SK-N-MC (cell line): ENCODE results near the gene CCDC13.

ENCODE experiments used
- DNase-seq: peaks from one replicate; pipeline ENCODE4 v3.0.0-alpha.2; 2011; ENCODE audit warnings: low read depth, low spot score
- H3K27ac ChIP-seq: fragments of 200-600 bp; sonication (generic); 2 replicates; pipeline ENCODE4 v1.5.1; 2016; ENCODE audit warnings: mixed run types
- H3K36me3 ChIP-seq: fragments of 200-600 bp; sonication (generic); 2 replicates; pipeline ENCODE4 v1.6.1; 2017; ENCODE audit warnings: antibody characterized with exemption, low read length, mixed read lengths; ENCODE audit not compliant: insufficient read depth
- H3K4me3 ChIP-seq: fragments of 200-600 bp; sonication (generic); 2 replicates; pipeline ENCODE4 v1.5.1; 2016
- H3K9ac ChIP-seq: fragments of 200-600 bp; sonication (generic); 2 replicates; pipeline ENCODE4 v1.8.0; 2017; ENCODE audit warnings: mixed run types, mixed read lengths; ENCODE audit not compliant: insufficient read length
- H3K9me3 ChIP-seq: fragments of 200-600 bp; sonication (generic); 2 replicates; pipeline ENCODE4 v1.6.1; 2017; ENCODE audit warnings: low read depth, mild to moderate bottlenecking, antibody characterized with exemption, low read length, moderate library complexity, mixed read lengths
- EZH2 ChIP-seq: fragments of 200-600 bp; sonication (generic); IDR thresholded peaks from one replicate; pipeline ENCODE4 v1.6.1; 2017; ENCODE audit warnings: antibody characterized with exemption
- FOXP2 ChIP-seq: optimal IDR thresholded peaks from 2 replicates; pipeline ENCODE3; 2011; ENCODE audit warnings: mild to moderate bottlenecking, moderate library complexity; ENCODE audit not compliant: insufficient read depth; ENCODE audit errors: extremely low read length, control extremely low read depth
- POLR2AphosphoS5 ChIP-seq: IDR thresholded peaks from 2 replicates; pipeline ENCODE4 v1.6.1; 2012; ENCODE audit warnings: mild to moderate bottlenecking, low read depth, low read length, borderline replicate concordance

Gene CCDC13

DNA sequence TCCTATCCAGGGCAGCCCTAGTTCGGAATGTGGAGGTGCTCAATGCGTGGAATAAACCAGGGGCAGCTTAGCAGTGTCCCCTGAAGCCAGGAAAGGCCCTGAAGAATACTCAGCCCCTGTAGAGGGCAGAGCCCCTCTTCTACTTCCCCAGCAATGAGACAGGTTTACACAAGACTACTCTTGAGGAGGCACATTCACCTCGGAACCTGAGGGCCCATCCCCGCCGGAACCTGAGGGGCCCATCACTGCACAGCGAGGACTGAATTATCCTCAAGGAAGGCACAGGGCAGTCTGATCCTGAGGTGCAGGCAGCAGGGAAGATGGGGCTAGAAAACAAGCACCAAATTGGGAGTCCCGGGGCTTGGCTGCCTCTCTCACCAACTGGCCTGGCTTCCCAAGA, 22.2 kb downstream of the CCDC13 start:
- DNase-seq = no peak
- Histone ChIP-seq H3K4me3 (no peak overlapping the region), H3K9ac (no peak overlapping the region), H3K27ac (no peak overlapping the region), H3K36me3 (no peaks in the 10 kb centered on the region), H3K9me3 (no peaks in the 10 kb centered on the region)
- TF ChIP-seq EZH2 (no peak), FOXP2 (no peak), POLR2AphosphoS5 (no peak)

DNA sequence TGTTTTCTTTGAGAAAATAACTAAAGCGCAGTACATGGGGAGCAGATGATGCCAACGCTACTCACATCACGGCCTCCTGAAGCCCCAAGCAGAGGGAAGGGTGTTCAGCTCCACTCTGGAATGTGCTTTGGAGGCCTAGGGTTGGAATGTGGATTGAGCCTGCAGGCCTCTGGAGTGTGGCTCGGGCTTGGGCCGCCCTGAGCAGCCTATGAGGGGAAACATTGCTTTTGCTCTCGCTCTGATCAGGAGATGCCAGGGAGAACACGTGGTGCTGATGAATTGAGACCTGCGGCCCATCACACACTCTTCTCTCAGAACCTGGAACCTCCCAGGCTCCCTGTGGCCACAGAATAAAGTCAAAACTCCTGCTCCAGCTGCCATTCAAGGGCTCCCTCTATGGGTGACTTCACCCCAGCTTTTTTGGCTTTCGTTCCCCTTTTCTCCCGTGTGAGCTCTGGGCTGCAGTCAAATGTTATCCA, 23.3 kb downstream of the CCDC13 start:
- H3K36me3 ChIP-seq = no peaks in the 10 kb centered on the region
- no peak for TF ChIP-seq POLR2AphosphoS5
- no peak for TF ChIP-seq FOXP2
- TF ChIP-seq EZH2 = no peak
- no peak for DNase-seq
- no peak overlapping the region for H3K9ac ChIP-seq
- no peak overlapping the region for H3K4me3 ChIP-seq
- no peak overlapping the region for H3K27ac ChIP-seq
- no peaks in the 10 kb centered on the region for H3K9me3 ChIP-seq

DNA sequence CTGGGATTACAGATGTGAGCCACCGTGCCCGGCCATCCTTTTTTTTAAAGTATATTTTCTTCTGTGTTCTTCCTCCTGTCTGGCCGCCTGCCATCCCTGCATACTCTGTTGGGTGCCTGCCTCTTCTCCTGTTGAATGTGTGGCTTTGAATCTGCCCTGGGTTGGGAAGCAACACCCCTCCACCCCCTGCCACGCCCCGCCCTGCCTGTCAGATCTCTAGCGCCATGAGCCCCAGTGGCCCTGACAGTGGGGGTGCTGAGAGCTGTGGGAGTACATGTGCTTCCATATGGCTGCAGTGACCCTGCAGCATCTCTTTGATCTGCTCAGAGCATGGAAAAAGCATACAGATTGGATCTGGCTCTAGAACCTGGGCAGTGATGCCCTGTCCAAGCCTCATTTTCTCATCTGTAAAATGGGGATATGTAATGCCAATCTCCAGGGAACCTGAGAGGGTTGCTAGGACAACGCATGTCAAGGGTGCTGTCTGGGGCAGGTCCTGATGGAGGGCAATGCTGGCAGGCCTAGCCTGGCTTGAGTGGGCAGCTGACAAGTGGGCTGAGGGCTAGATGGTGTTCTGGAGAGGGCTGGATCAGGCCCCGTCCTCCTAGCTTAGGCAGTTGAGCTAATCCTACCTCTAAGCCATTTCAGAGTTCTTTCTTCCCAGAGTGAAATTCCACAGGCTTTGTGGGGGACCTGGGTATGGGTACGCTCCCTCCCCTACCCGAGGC, 23.9 kb downstream of the CCDC13 start:
- H3K27ac ChIP-seq = no peak overlapping the region
- no peak overlapping the region for H3K4me3 ChIP-seq
- H3K9ac ChIP-seq = no peak overlapping the region
- no peak for TF ChIP-seq POLR2AphosphoS5
- TF ChIP-seq FOXP2 = no peak
- TF ChIP-seq EZH2 = no peak
- H3K36me3 ChIP-seq = no peaks in the 10 kb centered on the region
- DNase-seq = no peak
- no peaks in the 10 kb centered on the region for H3K9me3 ChIP-seq

DNA sequence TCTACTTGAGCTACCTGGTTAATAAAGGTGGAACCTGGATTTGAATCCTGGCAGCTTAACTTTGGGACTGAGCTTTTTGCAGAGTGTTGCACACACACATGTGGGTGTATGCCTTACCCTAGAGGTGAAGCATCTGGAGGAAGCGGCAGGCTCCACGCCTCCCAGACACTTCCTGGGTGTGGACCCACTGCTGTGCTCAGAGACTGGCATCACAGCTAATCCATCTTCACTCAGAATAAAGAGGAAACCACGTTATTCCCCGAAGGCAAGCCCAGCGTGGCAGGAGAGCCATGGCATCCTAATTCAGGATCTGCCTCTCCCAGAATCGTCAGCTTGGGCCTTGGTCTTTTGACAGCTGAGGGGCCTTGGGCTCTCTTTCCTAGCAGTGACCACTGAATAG, 25.5 kb downstream of the CCDC13 start:
- H3K9ac ChIP-seq = no peak overlapping the region
- peak; percentile 44 for DNase-seq
- H3K36me3 ChIP-seq = no peaks in the 10 kb centered on the region
- H3K27ac ChIP-seq = peak overlapping the region; percentile 36; the same call in 1 of the 2 replicates
- no peaks in the 10 kb centered on the region for H3K9me3 ChIP-seq
- TF ChIP-seq FOXP2 = no peak
- TF ChIP-seq POLR2AphosphoS5 = peak; percentile 28; the same call in 1 of the 2 replicates
- 0 out of 2 replicates have a peak overlapping the region, but pooled peaks have one; percentile 25 for H3K4me3 ChIP-seq

DNA sequence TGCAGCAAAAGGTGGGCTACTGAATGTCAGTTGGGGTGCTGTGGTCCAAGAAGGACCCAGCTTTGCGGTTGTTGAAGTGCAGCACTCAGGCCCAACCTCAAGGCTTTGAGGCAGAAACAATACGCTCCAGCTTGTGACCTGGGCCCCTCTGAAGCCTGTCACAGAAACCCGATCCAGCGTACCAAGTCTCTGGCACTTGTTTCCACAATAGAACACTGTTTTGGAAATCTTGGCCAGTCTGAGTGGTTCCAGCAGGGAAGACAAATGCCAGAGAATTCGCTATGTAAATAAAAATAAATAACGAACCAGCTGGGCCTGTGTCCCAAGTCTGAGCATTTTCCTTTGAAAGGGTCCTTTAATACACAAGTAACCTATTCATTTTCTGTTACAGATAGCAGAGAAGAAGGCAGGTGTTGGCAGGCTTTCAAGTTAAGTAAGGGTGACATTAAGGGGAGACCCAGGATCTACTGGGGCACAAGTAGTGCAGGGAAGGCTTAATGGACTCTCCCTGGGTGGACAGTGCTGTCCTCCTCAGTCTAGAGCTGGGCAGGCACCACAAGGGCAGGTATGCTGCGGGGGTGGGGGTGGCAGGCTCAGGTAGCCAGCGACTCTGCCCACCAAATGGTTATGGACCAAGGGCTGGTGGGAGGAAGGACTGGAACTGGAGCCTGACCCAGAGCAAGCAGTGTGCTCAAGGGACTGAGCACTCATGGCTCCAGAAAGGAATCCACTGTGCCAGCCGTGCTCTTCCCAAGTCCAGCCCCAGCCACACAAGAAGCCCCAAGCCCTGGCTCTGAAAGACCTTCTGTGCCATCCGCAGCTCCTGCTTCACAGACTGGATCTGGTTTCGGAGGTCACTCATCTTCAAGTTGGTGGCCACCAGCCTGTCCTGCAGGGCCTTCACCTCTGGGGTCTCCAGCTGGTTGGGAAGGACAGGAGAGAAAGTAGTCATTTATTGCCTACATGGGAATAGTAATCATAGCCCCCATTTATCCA, 26.3 kb downstream of the CCDC13 start:
- no peak overlapping the region for H3K27ac ChIP-seq
- H3K4me3 ChIP-seq = 0 out of 2 replicates have a peak overlapping the region, but pooled peaks have one; percentile 25
- no peak for DNase-seq
- H3K36me3 ChIP-seq = no peaks in the 10 kb centered on the region
- no peak overlapping the region for H3K9ac ChIP-seq
- TF ChIP-seq POLR2AphosphoS5 = no peak
- TF ChIP-seq EZH2 = no peak
- no peak for TF ChIP-seq FOXP2
- no peaks in the 10 kb centered on the region for H3K9me3 ChIP-seq

DNA sequence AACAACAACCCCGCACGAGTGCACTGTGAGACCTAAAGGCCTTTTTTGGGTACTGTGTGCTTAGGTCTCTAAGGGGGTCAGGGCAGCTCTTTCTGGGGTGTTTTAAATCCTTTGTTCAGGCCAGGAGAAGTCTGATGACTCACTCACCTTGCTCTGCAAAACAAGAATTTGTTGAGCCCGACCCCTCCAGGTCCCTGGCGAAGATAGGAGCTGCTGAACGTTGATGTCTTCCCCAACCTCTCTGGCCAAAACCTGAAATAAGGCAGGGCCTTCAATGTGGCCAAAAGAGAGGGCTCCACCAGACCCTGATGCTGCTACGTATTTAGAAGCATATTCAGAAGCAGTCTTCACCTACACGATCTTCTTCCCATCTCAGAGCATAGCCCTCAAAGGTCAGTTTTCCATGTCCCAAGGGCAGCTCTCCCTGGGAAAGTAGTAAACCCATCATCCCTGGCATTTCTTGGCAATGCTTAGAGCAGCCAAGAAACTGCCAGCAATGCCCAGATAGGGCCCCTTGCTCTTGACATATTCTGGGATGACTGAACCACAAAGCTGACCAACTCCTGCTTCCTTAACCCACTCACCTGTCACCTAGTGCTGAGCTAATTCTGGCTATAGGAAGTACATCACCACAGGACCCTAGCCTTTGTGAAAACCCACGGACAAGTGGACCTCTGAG, 27.1 kb downstream of the CCDC13 start:
- Histone ChIP-seq H3K27ac (peak overlapping the region; percentile 60; the same call in 1 of the 2 replicates), H3K9ac (no peak overlapping the region), H3K9me3 (no peaks in the 10 kb centered on the region), H3K4me3 (no peak overlapping the region), H3K36me3 (no peaks in the 10 kb centered on the region)
- TF ChIP-seq FOXP2 = no peak
- no peak for TF ChIP-seq POLR2AphosphoS5
- no peak for TF ChIP-seq EZH2
- no peak for DNase-seq

DNA sequence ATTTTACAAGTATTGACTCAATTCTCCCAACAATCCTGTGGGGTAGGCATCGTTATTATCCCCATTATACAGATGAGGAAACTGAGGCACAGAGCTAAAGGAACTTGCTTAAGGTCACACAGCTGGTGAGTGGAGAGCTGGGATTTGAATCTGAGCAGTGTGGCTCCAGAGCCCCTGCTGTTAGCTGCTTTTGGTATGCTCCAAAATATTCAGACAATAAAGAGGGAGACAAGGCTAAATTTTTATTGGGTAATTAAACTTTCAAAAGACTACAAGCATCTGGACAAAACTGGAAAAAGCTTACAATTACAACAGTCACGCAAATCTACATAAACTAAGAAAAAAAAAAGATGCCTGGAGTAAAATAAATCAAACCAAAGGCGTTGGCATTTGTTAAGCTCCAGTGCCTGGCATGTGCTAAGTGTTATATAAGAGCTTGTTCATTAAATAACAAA, 27.7 kb downstream of the CCDC13 start:
- DNase-seq = no peak
- Histone ChIP-seq H3K36me3 (no peaks in the 10 kb centered on the region), H3K27ac (peak overlapping the region; percentile 60; the same call in 1 of the 2 replicates), H3K9ac (no peak overlapping the region), H3K4me3 (no peak overlapping the region), H3K9me3 (no peaks in the 10 kb centered on the region)
- TF ChIP-seq EZH2 (no peak), FOXP2 (no peak), POLR2AphosphoS5 (no peak)
